GM23338 (cell line): ENCODE measurements around the gene SPN. TPM values are rescaled to one million over a fixed set of nuclear protein-coding genes. Genes with fewer than 3 reads are reported as not detected.
A peak's percentile ranks its signal among the peaks of the same experiment; 100 is the strongest.

Source experiments
- ATAC-seq: fragments of 200-7000 bp; cut with Tn5 transposase; 3 replicates; pipeline ENCODE4 v1.9.1; 2020
- DNase-seq: peaks from one replicate; pipeline ENCODE4 v3.0.0-alpha.2; 2015; ENCODE audit warnings: low spot score
- H2AFZ ChIP-seq: fragments of 200-600 bp; sonication (generic); 2 replicates; pipeline ENCODE4 v1.8.0; 2016; ENCODE audit warnings: antibody characterized with exemption, mild to moderate bottlenecking, moderate library complexity
- H3F3A ChIP-seq: fragments of 200-600 bp; sonication (generic); replicated peaks from 2 replicates; pipeline ENCODE4 v1.8.0; 2017; ENCODE audit warnings: antibody characterized with exemption, mixed run types, low read depth
- H3K27ac ChIP-seq: fragments of 200-600 bp; sonication (generic); 2 replicates; pipeline ENCODE4 v1.6.1; 2016; ENCODE audit warnings: low read depth
- H3K27me3 ChIP-seq: fragments of 200-600 bp; sonication (generic); 2 replicates; pipeline ENCODE4 v1.8.0; 2016; ENCODE audit warnings: mild to moderate bottlenecking, mixed run types, moderate library complexity; ENCODE audit not compliant: insufficient read depth
- H3K36me3 ChIP-seq: fragments of 200-600 bp; sonication (generic); 2 replicates; pipeline ENCODE4 v1.8.0; 2016; ENCODE audit warnings: mild to moderate bottlenecking; ENCODE audit not compliant: insufficient read depth
- H3K4me1 ChIP-seq: fragments of 200-600 bp; sonication (generic); 2 replicates; pipeline ENCODE4 v1.8.0; 2016; ENCODE audit warnings: mild to moderate bottlenecking, moderate library complexity; ENCODE audit not compliant: insufficient read depth
- H3K4me2 ChIP-seq: fragments of 200-600 bp; sonication (generic); 2 replicates; pipeline ENCODE4 v1.7.1; 2017; ENCODE audit warnings: mixed run types
- H3K4me3 ChIP-seq: fragments of 200-600 bp; sonication (generic); 2 replicates; pipeline ENCODE4 v1.6.1; 2016; ENCODE audit warnings: mixed run types
- H3K79me2 ChIP-seq: fragments of 200-600 bp; sonication (generic); replicated peaks from 2 replicates; pipeline ENCODE4 v1.8.0; 2017; ENCODE audit warnings: mild to moderate bottlenecking; ENCODE audit not compliant: insufficient read depth
- H3K9me2 ChIP-seq: fragments of 200-600 bp; sonication (generic); 2 replicates; pipeline ENCODE4 v1.8.0; 2017; ENCODE audit not compliant: insufficient read depth
- H4K20me1 ChIP-seq: fragments of 200-600 bp; sonication (generic); replicated peaks from 2 replicates; pipeline ENCODE4 v1.8.0; 2017; ENCODE audit warnings: mild to moderate bottlenecking; ENCODE audit not compliant: insufficient read depth
- H3K27ac Mint-ChIP-seq: 2 replicates; pipeline ENCODE4 v1.8.0; 2020; ENCODE audit warnings: inconsistent platforms, mild to moderate bottlenecking, moderate library complexity, mixed read lengths
- H3K27me3 Mint-ChIP-seq: 3 replicates; pipeline ENCODE4 v1.8.0; 2022; ENCODE audit warnings: low read depth, mild to moderate bottlenecking, moderate library complexity, mixed read lengths, inconsistent platforms; ENCODE audit not compliant: insufficient read depth, poor library complexity
- H3K36me3 Mint-ChIP-seq: 3 replicates; pipeline ENCODE4 v1.8.0; 2021; ENCODE audit warnings: low read depth, mild to moderate bottlenecking, inconsistent platforms, moderate library complexity, mixed read lengths
- H3K4me1 Mint-ChIP-seq: 3 replicates; pipeline ENCODE4 v1.8.0; 2020; ENCODE audit warnings: mild to moderate bottlenecking, inconsistent platforms, mixed read lengths
- H3K4me3 Mint-ChIP-seq: 3 replicates; pipeline ENCODE4 v1.8.0; 2021; ENCODE audit warnings: moderate library complexity, mild to moderate bottlenecking, inconsistent platforms, mixed read lengths
- H3K9me3 Mint-ChIP-seq: 3 replicates; pipeline ENCODE4 v1.8.0; 2020; ENCODE audit warnings: moderate library complexity, mild to moderate bottlenecking, inconsistent platforms, mixed read lengths
- CTCF ChIP-seq, 2 experiments: fragments of 200-600 bp in 1 of 2; sonication (generic) in 1 of 2; conservative IDR thresholded peaks; 2 replicates each; pipeline versions ENCODE4 v1.5.1 to v1.6.1; 2016 to 2017; ENCODE audit warnings: antibody characterized with exemption in 2 of 2, low read depth in 2 of 2, mild to moderate bottlenecking in 2 of 2, moderate library complexity in 1 of 2
- EZH2 ChIP-seq: fragments of 200-600 bp; sonication (generic); IDR thresholded peaks from one replicate; pipeline ENCODE4 v1.8.0; 2017; ENCODE audit warnings: antibody characterized with exemption, mild to moderate bottlenecking, low read depth; ENCODE audit not compliant: unreplicated experiment
- EZH2phosphoT487 ChIP-seq: fragments of 200-600 bp; sonication (generic); IDR thresholded peaks from one replicate; pipeline ENCODE4 v1.8.1; 2018; ENCODE audit warnings: antibody characterized with exemption; ENCODE audit not compliant: unreplicated experiment
- NANOG ChIP-seq: IDR thresholded peaks from 2 replicates; pipeline ENCODE4 v1.6.1; 2016; ENCODE audit warnings: antibody characterized with exemption, borderline replicate concordance
- POLR2AphosphoS5 ChIP-seq: IDR thresholded peaks from 2 replicates; pipeline ENCODE4 v1.6.1; 2016; ENCODE audit warnings: antibody characterized with exemption, low read depth
- REST ChIP-seq: IDR thresholded peaks from one replicate; pipeline ENCODE4 v1.6.1; 2018; ENCODE audit warnings: antibody characterized with exemption; ENCODE audit not compliant: unreplicated experiment
- STAT1 ChIP-seq: IDR thresholded peaks from one replicate; pipeline ENCODE4 v1.6.1; 2016; ENCODE audit warnings: antibody characterized with exemption; ENCODE audit not compliant: unreplicated experiment
- ZNF331 ChIP-seq: fragments of 250-450 bp; sonication (Bioruptor Pico); IDR thresholded peaks from 2 replicates; pipeline ENCODE4 v1.5.0; 2020; ENCODE audit warnings: low read depth, mild to moderate bottlenecking, moderate library complexity
- polyA plus RNA-seq: library from polyadenylated mRNA; unstranded; fragments of >200 nt; fragmentation: Nextera tagmentation; extraction: Ambion mirVana; gene quantifications from 2 replicates; pipeline ENCODE4 v1.2.1, GENCODE V29; 2016
- total RNA-seq: library from RNA; depleted of rRNA; stranded (reverse); fragments of >200 nt; shearing (Covaris generic); gene quantifications from 2 replicates; pipeline ENCODE4 v1.2.3, GENCODE V29; 2014

SPN gene
- total and polyA plus RNA-seq, 2 experiments from 2014 or later, result 0.52 to 2.3 TPM

- TF ChIP-seq EZH2 (no peak), STAT1 (no peak), REST (no peak)
Measured at GRCh38 chr16:29646947-29647346, 16.1 kb upstream of the SPN start (continued).

DNA sequence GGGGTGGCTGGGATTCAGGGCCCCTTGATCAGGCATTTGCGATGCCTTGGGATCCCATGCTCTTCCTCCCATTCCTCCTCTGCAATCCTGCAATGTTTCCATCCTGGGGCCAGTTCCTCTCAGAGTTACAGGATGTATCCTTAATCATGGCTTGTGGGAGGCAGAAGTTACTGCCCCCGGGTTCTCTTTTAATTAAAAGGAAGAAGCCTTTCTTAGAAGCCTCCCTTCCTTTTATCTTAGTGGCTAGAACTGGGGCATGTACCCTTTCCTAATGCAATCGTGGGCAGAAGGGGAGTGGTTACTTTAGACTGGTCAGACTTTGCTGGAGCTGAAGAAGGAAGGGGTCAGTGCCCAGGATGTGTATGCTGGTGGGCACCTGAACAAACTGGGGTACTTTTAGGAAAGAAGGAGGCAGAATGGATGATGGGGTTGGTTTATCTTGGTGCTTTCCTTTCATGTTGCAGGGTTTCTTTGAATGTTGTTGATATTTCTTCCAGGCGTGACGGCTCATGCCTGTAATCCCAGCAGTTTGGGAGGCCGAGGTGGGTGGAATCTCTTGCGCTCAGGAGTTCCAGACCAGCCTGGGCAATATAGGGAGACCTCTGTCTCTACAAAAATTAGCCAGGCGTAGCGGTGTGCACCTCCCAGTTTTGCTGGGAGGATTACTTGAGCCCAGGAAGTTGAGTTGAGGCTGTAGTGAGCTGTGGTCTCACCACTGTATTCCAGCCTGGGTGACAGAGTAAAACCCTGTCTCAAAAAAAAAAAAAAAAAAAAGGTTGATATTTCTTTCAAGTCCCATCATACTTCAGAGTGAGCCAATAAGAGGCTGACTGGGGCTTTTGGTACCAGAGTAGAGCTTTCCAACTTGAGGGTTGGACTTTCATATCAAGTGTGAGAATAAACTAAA, 13.2 kb upstream of the SPN start:
- H2AFZ ChIP-seq, result peak overlapping the region; percentile 36
- ATAC-seq (peak; percentile 40; the same call in 2 of the 3 replicates), DNase-seq (peak; percentile 42)
- Mint-ChIP-seq H3K9me3 (no peaks in the 10 kb centered on the region), H3K4me1 (peaks cover 7% of the 10 kb centered on the region), H3K27ac (peak overlapping the region; percentile 3), H3K4me3 (no peak overlapping the region), H3K27me3 (peaks cover 5% of the 10 kb centered on the region), H3K36me3 (no peaks in the 10 kb centered on the region)
- peaks cover 6% of the 10 kb centered on the region; the same call in 1 of the 2 replicates for H3F3A ChIP-seq
- no peak overlapping the region for H3K4me3 ChIP-seq
- peaks cover 11% of the 10 kb centered on the region for H3K4me1 ChIP-seq
- no peak overlapping the region for H3K27ac ChIP-seq
- no peaks in the 10 kb centered on the region for H3K79me2 ChIP-seq
- H3K9me2 ChIP-seq, result no peaks in the 10 kb centered on the region
- TF ChIP-seq REST, result no peak
- H4K20me1 ChIP-seq, result no peaks in the 10 kb centered on the region
- H3K36me3 ChIP-seq, result no peaks in the 10 kb centered on the region
- no peaks in the 10 kb centered on the region for H3K27me3 ChIP-seq
- peak overlapping the region; percentile 53 for H3K4me2 ChIP-seq

DNA sequence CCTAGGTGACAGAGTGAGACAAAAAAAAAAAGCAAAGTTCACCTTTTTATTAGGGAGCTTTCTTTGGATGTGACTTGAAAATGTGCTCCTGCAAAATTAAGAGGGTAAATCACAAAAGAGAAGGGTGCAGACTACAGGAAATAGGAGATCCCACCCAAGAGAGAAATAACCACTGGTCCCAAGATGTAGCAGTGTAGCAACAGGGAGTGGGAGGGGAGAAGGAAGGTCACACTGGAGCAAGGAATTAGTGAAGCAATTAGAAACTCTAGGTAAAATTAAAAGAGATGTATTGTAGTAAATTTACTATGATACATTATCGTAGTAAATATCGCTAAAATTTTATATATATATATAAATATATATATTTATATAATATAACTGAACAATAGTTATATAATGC, 12.3 kb upstream of the SPN start:
- no peak overlapping the region for H3K27ac ChIP-seq
- no peaks in the 10 kb centered on the region for H3K9me2 ChIP-seq
- ATAC-seq (no peak), DNase-seq (no peak)
- H3K4me1 ChIP-seq, result peaks cover 11% of the 10 kb centered on the region
- no peak overlapping the region for H3K4me3 ChIP-seq
- no peaks in the 10 kb centered on the region for H3K27me3 ChIP-seq
- H2AFZ ChIP-seq, result no peak overlapping the region
- H3K79me2 ChIP-seq, result no peaks in the 10 kb centered on the region
- peaks cover 6% of the 10 kb centered on the region; the same call in 1 of the 2 replicates for H3F3A ChIP-seq
- peaks cover 5% of the 10 kb centered on the region for H3K27me3 Mint-ChIP-seq
- no peak overlapping the region for H3K4me3 Mint-ChIP-seq
- no peak overlapping the region for H3K27ac Mint-ChIP-seq
- no peaks in the 10 kb centered on the region for H3K36me3 ChIP-seq
- H4K20me1 ChIP-seq, result no peaks in the 10 kb centered on the region
- H3K4me2 ChIP-seq, result no peak overlapping the region
- peaks cover 7% of the 10 kb centered on the region for H3K4me1 Mint-ChIP-seq
- no peaks in the 10 kb centered on the region for H3K9me3 Mint-ChIP-seq
- no peaks in the 10 kb centered on the region for H3K36me3 Mint-ChIP-seq
- TF ChIP-seq POLR2AphosphoS5 (no peak), EZH2phosphoT487 (no peak), CTCF (conservative IDR thresholded peaks at IDR 0.05; ENCODE audit: low read depth in 2 of 2) (no peak), NANOG (no peak), ZNF331 (CRISPR knock-in tag) (no peak)
